ENCODE data around the gene HMGXB3.

Gene HMGXB3

GRCh38 chr5:149966946-149967345 lies 33.6 kb upstream of the HMGXB3 start:
- H3K27ac ChIP-seq = no peak overlapping the region
- TF ChIP-seq CTCF (IDR thresholded peaks at IDR 0.05) (no peak), ZFX (IDR thresholded peaks at IDR 0.05; ENCODE audit: borderline replicate concordance) (no peak)

- TF ChIP-seq CTCF (IDR thresholded peaks at IDR 0.05) = no peak
- no peak for TF ChIP-seq ZFX (IDR thresholded peaks at IDR 0.05; ENCODE audit: borderline replicate concordance)
- H3K27ac ChIP-seq = no peak overlapping the region
These were observed 31.2 kb upstream of the HMGXB3 start for GRCh38 chr5:149969181-149969930.

GRCh38 chr5:149975409-149975808 lies 25.1 kb upstream of the HMGXB3 start:
- H3K27ac ChIP-seq = no peak overlapping the region
- no peak for TF ChIP-seq ZFX (IDR thresholded peaks at IDR 0.05; ENCODE audit: borderline replicate concordance)
- no peak for TF ChIP-seq CTCF (IDR thresholded peaks at IDR 0.05)

GRCh38 chr5:149979896-149980295 lies 20.6 kb upstream of the HMGXB3 start:
- TF ChIP-seq CTCF (IDR thresholded peaks at IDR 0.05) = no peak
- no peak for TF ChIP-seq ZFX (IDR thresholded peaks at IDR 0.05; ENCODE audit: borderline replicate concordance)

GRCh38 chr5:149981206-149981605 lies 19.3 kb upstream of the HMGXB3 start:
- TF ChIP-seq CTCF (IDR thresholded peaks at IDR 0.05) (no peak), ZFX (IDR thresholded peaks at IDR 0.05; ENCODE audit: borderline replicate concordance) (no peak)
- H3K27ac ChIP-seq = no peak overlapping the region

More at GRCh38 chr5:149979896-149980295, 20.6 kb upstream of the HMGXB3 start:
- H3K27ac ChIP-seq = peak overlapping the region; percentile 41; the same call in 1 of the 2 replicates

GRCh38 chr5:149982505-149982904 lies 18.0 kb upstream of the HMGXB3 start:
- TF ChIP-seq ZFX (IDR thresholded peaks at IDR 0.05; ENCODE audit: borderline replicate concordance) (no peak), CTCF (IDR thresholded peaks at IDR 0.05) (no peak)
- no peak overlapping the region for H3K27ac ChIP-seq

- no peak overlapping the region for H3K27ac ChIP-seq
- TF ChIP-seq ZFX (IDR thresholded peaks at IDR 0.05; ENCODE audit: borderline replicate concordance) = no peak
- TF ChIP-seq CTCF (IDR thresholded peaks at IDR 0.05) = no peak
These were observed 12.4 kb upstream of the HMGXB3 start for GRCh38 chr5:149988126-149988525.

Data from 22Rv1 (cell line).